HepG2 (cell line): ENCODE results near the gene FUOM. TPM values are rescaled to one million over a fixed set of nuclear protein-coding genes. Genes with fewer than 3 reads are reported as not detected.

Experiments
- BRD4 ChIP-seq: sonication (generic); formaldehyde crosslinking; IDR thresholded peaks from 2 replicates; pipeline ENCODE4 v1.4.0; 2020; ENCODE audit warnings: missing genetic modification reagents
- FOXC1 ChIP-seq: sonication (generic); formaldehyde crosslinking; IDR thresholded peaks from 2 replicates; pipeline ENCODE4 v1.8.0; 2022; ENCODE audit warnings: mild to moderate bottlenecking, missing genetic modification reagents, borderline replicate concordance
- IRX3 ChIP-seq: sonication (generic); formaldehyde crosslinking; IDR thresholded peaks from 2 replicates; pipeline ENCODE4 v1.8.1; 2023; ENCODE audit warnings: mild to moderate bottlenecking, low read depth, missing genetic modification reagents, borderline replicate concordance
- ISL2 ChIP-seq: sonication (generic); formaldehyde crosslinking; IDR thresholded peaks from 2 replicates; pipeline ENCODE4 v1.5.0; 2020; ENCODE audit warnings: missing genetic modification reagents
- ISX ChIP-seq: sonication (generic); formaldehyde crosslinking; conservative IDR thresholded peaks from 2 replicates; pipeline ENCODE4 v1.5.0; 2020; ENCODE audit warnings: missing genetic modification reagents
- PBX2 ChIP-seq: IDR thresholded peaks from 2 replicates; pipeline ENCODE4 v1.6.1; 2016; ENCODE audit warnings: control low read depth
- PHF21A ChIP-seq: sonication (generic); formaldehyde crosslinking; IDR thresholded peaks from 2 replicates; pipeline ENCODE4 v1.5.0; 2020; ENCODE audit warnings: mild to moderate bottlenecking, missing genetic modification reagents
- SRY ChIP-seq: sonication (generic); formaldehyde crosslinking; IDR thresholded peaks from 2 replicates; pipeline ENCODE4 v1.8.0; 2022; ENCODE audit warnings: mild to moderate bottlenecking, missing genetic modification reagents
- ZFP62 ChIP-seq: sonication (generic); formaldehyde crosslinking; IDR thresholded peaks from 2 replicates; pipeline ENCODE4 v1.4.0; 2020; ENCODE audit warnings: missing genetic modification reagents
- ZMAT3 ChIP-seq: sonication (generic); formaldehyde crosslinking; conservative IDR thresholded peaks from 2 replicates; pipeline ENCODE4 v1.7.0; 2021; ENCODE audit warnings: missing genetic modification reagents
- ZNF225 ChIP-seq: sonication (generic); formaldehyde crosslinking; IDR thresholded peaks from 2 replicates; pipeline ENCODE4 v1.4.0; 2020; ENCODE audit warnings: mild to moderate bottlenecking, missing genetic modification reagents
- ZNF713 ChIP-seq: sonication (generic); formaldehyde crosslinking; IDR thresholded peaks from 2 replicates; pipeline ENCODE4 v1.4.0; 2020; ENCODE audit warnings: mild to moderate bottlenecking, missing genetic modification reagents
- polyA plus RNA-seq, 8 experiments: library from polyadenylated mRNA; depleted of rRNA in 3 of 8; stranded (reverse) in 7 of 8; unstranded in 1 of 8; fragments of >200 nt; fragmentation: Illumina TruSeq in 4 of 8; extraction: Trizol in 4 of 8; gene quantifications; 2 replicates each; pipeline versions ENCODE4 v1.2.1 to v1.2.3, GENCODE V29; 2011 to 2016; ENCODE audit warnings: low read depth in 4 of 8, missing spikeins in 1 of 8, mixed read lengths in 1 of 8; ENCODE audit not compliant: insufficient read depth in 1 of 8
- total RNA-seq, 5 experiments: library from RNA; depleted of rRNA; stranded (reverse); fragments of >200 nt; fragmentation: Illumina TruSeq; extraction: Trizol; gene quantifications; 2 replicates each; pipeline ENCODE4 v1.2.3, GENCODE V29; 2016; ENCODE audit warnings: low read depth in 1 of 5
- TF ChIP-seq, protein P1 (sequence below): sonication (generic); formaldehyde crosslinking; IDR thresholded peaks from 2 replicates; pipeline ENCODE4 v1.5.1; 2020; ENCODE audit warnings: mild to moderate bottlenecking, missing genetic modification reagents, borderline replicate concordance
- TF ChIP-seq, protein P2 (sequence below): sonication (generic); formaldehyde crosslinking; IDR thresholded peaks from 2 replicates; pipeline ENCODE4 v1.9.0; 2021; ENCODE audit warnings: missing genetic modification reagents, borderline replicate concordance
- TF ChIP-seq, protein P3 (sequence below): sonication (generic); formaldehyde crosslinking; IDR thresholded peaks from 2 replicates; pipeline ENCODE4 v1.8.0; 2022; ENCODE audit warnings: mild to moderate bottlenecking, missing genetic modification reagents, moderate library complexity
- TF ChIP-seq, protein P4 (sequence below): sonication (generic); formaldehyde crosslinking; IDR thresholded peaks from 2 replicates; pipeline ENCODE4 v1.4.0; 2020; ENCODE audit warnings: mild to moderate bottlenecking, low read depth, missing genetic modification reagents

FUOM gene
- total and polyA plus RNA-seq, 2 of the 13 experiments (the other 11 are each of a cell fraction or from before 2014, with no cell fraction given), result 27.5 to 60.4 TPM

GRCh38 chr10:133357285-133358161, at the start of gene FUOM (continued):
- TF ChIP-seq, protein P1, sequence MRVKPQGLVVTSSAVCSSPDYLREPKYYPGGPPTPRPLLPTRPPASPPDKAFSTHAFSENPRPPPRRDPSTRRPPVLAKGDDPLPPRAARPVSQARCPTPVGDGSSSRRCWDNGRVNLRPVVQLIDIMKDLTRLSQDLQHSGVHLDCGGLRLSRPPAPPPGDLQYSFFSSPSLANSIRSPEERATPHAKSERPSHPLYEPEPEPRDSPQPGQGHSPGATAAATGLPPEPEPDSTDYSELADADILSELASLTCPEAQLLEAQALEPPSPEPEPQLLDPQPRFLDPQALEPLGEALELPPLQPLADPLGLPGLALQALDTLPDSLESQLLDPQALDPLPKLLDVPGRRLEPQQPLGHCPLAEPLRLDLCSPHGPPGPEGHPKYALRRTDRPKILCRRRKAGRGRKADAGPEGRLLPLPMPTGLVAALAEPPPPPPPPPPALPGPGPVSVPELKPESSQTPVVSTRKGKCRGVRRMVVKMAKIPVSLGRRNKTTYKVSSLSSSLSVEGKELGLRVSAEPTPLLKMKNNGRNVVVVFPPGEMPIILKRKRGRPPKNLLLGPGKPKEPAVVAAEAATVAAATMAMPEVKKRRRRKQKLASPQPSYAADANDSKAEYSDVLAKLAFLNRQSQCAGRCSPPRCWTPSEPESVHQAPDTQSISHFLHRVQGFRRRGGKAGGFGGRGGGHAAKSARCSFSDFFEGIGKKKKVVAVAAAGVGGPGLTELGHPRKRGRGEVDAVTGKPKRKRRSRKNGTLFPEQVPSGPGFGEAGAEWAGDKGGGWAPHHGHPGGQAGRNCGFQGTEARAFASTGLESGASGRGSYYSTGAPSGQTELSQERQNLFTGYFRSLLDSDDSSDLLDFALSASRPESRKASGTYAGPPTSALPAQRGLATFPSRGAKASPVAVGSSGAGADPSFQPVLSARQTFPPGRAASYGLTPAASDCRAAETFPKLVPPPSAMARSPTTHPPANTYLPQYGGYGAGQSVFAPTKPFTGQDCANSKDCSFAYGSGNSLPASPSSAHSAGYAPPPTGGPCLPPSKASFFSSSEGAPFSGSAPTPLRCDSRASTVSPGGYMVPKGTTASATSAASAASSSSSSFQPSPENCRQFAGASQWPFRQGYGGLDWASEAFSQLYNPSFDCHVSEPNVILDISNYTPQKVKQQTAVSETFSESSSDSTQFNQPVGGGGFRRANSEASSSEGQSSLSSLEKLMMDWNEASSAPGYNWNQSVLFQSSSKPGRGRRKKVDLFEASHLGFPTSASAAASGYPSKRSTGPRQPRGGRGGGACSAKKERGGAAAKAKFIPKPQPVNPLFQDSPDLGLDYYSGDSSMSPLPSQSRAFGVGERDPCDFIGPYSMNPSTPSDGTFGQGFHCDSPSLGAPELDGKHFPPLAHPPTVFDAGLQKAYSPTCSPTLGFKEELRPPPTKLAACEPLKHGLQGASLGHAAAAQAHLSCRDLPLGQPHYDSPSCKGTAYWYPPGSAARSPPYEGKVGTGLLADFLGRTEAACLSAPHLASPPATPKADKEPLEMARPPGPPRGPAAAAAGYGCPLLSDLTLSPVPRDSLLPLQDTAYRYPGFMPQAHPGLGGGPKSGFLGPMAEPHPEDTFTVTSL (CRISPR knock-in tag), result no peak
- no peak for TF ChIP-seq PBX2 (CRISPR knock-in tag)
- 0 out of 2 replicates have a peak, but pooled peaks have one; percentile 2 for TF ChIP-seq ISX (CRISPR knock-in tag)
- TF ChIP-seq ZFP62 (CRISPR knock-in tag), result no peak
- TF ChIP-seq IRX3, result peak; percentile 41; the same call in 1 of the 2 replicates
- peak; percentile 42; the same call in 1 of the 2 replicates for TF ChIP-seq SRY (CRISPR knock-in tag)
- TF ChIP-seq, protein P2, sequence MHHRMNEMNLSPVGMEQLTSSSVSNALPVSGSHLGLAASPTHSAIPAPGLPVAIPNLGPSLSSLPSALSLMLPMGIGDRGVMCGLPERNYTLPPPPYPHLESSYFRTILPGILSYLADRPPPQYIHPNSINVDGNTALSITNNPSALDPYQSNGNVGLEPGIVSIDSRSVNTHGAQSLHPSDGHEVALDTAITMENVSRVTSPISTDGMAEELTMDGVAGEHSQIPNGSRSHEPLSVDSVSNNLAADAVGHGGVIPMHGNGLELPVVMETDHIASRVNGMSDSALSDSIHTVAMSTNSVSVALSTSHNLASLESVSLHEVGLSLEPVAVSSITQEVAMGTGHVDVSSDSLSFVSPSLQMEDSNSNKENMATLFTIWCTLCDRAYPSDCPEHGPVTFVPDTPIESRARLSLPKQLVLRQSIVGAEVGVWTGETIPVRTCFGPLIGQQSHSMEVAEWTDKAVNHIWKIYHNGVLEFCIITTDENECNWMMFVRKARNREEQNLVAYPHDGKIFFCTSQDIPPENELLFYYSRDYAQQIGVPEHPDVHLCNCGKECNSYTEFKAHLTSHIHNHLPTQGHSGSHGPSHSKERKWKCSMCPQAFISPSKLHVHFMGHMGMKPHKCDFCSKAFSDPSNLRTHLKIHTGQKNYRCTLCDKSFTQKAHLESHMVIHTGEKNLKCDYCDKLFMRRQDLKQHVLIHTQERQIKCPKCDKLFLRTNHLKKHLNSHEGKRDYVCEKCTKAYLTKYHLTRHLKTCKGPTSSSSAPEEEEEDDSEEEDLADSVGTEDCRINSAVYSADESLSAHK (CRISPR knock-in tag), result no peak
- no peak; the same call in 1 of the 2 replicates for TF ChIP-seq FOXC1 (CRISPR knock-in tag)
- TF ChIP-seq PHF21A (CRISPR knock-in tag), result peak; percentile 64; the same call in 1 of the 2 replicates
- TF ChIP-seq, protein P3, sequence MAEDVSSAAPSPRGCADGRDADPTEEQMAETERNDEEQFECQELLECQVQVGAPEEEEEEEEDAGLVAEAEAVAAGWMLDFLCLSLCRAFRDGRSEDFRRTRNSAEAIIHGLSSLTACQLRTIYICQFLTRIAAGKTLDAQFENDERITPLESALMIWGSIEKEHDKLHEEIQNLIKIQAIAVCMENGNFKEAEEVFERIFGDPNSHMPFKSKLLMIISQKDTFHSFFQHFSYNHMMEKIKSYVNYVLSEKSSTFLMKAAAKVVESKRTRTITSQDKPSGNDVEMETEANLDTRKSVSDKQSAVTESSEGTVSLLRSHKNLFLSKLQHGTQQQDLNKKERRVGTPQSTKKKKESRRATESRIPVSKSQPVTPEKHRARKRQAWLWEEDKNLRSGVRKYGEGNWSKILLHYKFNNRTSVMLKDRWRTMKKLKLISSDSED (CRISPR knock-in tag), result no peak
- TF ChIP-seq, protein P4, sequence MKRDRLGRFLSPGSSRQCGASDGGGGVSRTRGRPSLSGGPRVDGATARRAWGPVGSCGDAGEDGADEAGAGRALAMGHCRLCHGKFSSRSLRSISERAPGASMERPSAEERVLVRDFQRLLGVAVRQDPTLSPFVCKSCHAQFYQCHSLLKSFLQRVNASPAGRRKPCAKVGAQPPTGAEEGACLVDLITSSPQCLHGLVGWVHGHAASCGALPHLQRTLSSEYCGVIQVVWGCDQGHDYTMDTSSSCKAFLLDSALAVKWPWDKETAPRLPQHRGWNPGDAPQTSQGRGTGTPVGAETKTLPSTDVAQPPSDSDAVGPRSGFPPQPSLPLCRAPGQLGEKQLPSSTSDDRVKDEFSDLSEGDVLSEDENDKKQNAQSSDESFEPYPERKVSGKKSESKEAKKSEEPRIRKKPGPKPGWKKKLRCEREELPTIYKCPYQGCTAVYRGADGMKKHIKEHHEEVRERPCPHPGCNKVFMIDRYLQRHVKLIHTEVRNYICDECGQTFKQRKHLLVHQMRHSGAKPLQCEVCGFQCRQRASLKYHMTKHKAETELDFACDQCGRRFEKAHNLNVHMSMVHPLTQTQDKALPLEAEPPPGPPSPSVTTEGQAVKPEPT (CRISPR knock-in tag), result no peak
- no peak; the same call in 1 of the 2 replicates for TF ChIP-seq ZMAT3
- no peak for TF ChIP-seq BRD4
- no peak for TF ChIP-seq ZNF713 (CRISPR knock-in tag)
- TF ChIP-seq ISL2 (CRISPR knock-in tag), result no peak; the same call in 1 of the 2 replicates
- TF ChIP-seq ZNF225, result no peak; the same call in none of the 2 replicates
